H1 (cell line): Measurements from ENCODE around the gene SLC35B2.

ENCODE experiments used
- ASH2L ChIP-seq: fragments of 200-600, 300-600 bp; sonication (generic); IDR thresholded peaks from one replicate; pipeline ENCODE4 v1.7.1; 2017; ENCODE audit warnings: low read length
- CBX5 ChIP-seq: fragments of 300-800, 300-1000 bp; sonication (generic); IDR thresholded peaks from 2 replicates; pipeline ENCODE4 v1.7.1; 2016; ENCODE audit warnings: antibody characterized with exemption, low read length, low read depth
- KDM1A ChIP-seq: fragments of 200-600, 300-600 bp; sonication (generic); IDR thresholded peaks from 2 replicates; pipeline ENCODE4 v1.7.1; 2016; ENCODE audit warnings: mild to moderate bottlenecking, low read length, borderline replicate concordance
- NRF1 ChIP-seq: IDR thresholded peaks from 2 replicates; pipeline ENCODE4 v1.6.1; 2011; ENCODE audit warnings: mild to moderate bottlenecking, low read depth, low read length, improper control_type of control experiment
- POLR2A ChIP-seq, 2 experiments: IDR thresholded peaks; 1 replicate in 1 of 2; 2 replicates in 1 of 2; pipeline ENCODE4 v1.6.1; 2011; ENCODE audit warnings: low read depth in 2 of 2, low read length in 2 of 2, mild to moderate bottlenecking in 2 of 2; ENCODE audit errors: control extremely low read depth in 1 of 2
- POLR2AphosphoS5 ChIP-seq: IDR thresholded peaks from 2 replicates; pipeline ENCODE4 v1.6.1; 2011; ENCODE audit warnings: low read depth, low read length
- RBBP5 ChIP-seq: IDR thresholded peaks from 2 replicates; pipeline ENCODE4 v1.7.1; 2012; ENCODE audit warnings: low read depth, mild to moderate bottlenecking, inconsistent platforms, low read length, moderate library complexity, borderline replicate concordance
- SAP30 ChIP-seq: fragments of 300-600 bp; sonication (generic); IDR thresholded peaks from 2 replicates; pipeline ENCODE4 v1.7.1; 2012; ENCODE audit warnings: low read length, moderate library complexity, mild to moderate bottlenecking, inconsistent platforms; ENCODE audit not compliant: insufficient read depth, insufficient replicate concordance
- TF ChIP-seq, protein P1 (sequence below): IDR thresholded peaks from 2 replicates; pipeline ENCODE4 v1.6.1; 2012; ENCODE audit warnings: inconsistent platforms
- TF ChIP-seq, protein P2 (sequence below), 3 experiments: IDR thresholded peaks; 1 replicate in 2 of 3; 2 replicates in 1 of 3; pipeline versions ENCODE4 v1.5.1 to v1.6.1; 2011; ENCODE audit warnings: low read length in 3 of 3, mild to moderate bottlenecking in 3 of 3, inconsistent platforms in 2 of 3, low read depth in 1 of 3, moderate library complexity in 1 of 3; ENCODE audit not compliant: insufficient read depth in 1 of 3; ENCODE audit errors: control extremely low read depth in 1 of 3
- TF ChIP-seq, protein P3 (sequence below): IDR thresholded peaks from 2 replicates; pipeline ENCODE4 v1.6.1; 2012; ENCODE audit warnings: low read length, inconsistent platforms
- TF ChIP-seq, protein P4 (sequence below): IDR thresholded peaks from 2 replicates; pipeline ENCODE4 v1.6.1; 2011; ENCODE audit warnings: low read depth, mild to moderate bottlenecking, low read length; ENCODE audit not compliant: insufficient read depth

DNA sequence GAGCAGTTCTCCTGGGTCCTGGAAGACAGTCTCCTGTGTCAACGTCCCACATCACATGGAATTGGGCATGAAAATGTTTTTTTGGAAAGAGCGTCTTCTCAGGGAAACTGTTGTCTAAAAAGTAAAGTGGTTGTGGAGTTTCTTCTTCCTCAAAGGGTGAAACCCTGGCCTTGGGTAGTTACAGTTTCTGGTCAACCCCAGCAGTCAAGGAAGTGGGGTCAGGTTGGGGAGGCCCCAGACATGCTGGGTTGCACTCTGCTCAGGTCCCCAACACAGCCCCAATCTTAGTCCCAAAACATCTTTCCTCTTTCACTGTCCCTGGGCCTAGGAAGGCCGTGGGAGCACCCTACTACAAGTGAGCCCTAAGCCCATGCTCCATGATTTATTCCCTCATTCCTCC lies 9.0 kb upstream of the SLC35B2 start:
- TF ChIP-seq, protein P1, sequence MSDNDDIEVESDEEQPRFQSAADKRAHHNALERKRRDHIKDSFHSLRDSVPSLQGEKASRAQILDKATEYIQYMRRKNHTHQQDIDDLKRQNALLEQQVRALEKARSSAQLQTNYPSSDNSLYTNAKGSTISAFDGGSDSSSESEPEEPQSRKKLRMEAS: no peak
- TF ChIP-seq POLR2AphosphoS5 (no peak), RBBP5 (no peak), POLR2A (IDR thresholded peaks at IDR 0.05; ENCODE audit: control extremely low read depth in 1 of 2, low read depth in 2 of 2, low read length in 2 of 2) (no peak), CBX5 (no peak), ASH2L (no peak), KDM1A (no peak), SAP30 (no peak), NRF1 (no peak)
- TF ChIP-seq, protein P2, sequence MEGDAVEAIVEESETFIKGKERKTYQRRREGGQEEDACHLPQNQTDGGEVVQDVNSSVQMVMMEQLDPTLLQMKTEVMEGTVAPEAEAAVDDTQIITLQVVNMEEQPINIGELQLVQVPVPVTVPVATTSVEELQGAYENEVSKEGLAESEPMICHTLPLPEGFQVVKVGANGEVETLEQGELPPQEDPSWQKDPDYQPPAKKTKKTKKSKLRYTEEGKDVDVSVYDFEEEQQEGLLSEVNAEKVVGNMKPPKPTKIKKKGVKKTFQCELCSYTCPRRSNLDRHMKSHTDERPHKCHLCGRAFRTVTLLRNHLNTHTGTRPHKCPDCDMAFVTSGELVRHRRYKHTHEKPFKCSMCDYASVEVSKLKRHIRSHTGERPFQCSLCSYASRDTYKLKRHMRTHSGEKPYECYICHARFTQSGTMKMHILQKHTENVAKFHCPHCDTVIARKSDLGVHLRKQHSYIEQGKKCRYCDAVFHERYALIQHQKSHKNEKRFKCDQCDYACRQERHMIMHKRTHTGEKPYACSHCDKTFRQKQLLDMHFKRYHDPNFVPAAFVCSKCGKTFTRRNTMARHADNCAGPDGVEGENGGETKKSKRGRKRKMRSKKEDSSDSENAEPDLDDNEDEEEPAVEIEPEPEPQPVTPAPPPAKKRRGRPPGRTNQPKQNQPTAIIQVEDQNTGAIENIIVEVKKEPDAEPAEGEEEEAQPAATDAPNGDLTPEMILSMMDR (IDR thresholded peaks at IDR 0.05; ENCODE audit: control extremely low read depth in 1 of 3, insufficient read depth in 1 of 3, low read depth in 1 of 3, low read length in 3 of 3): no peak
- TF ChIP-seq, protein P3, sequence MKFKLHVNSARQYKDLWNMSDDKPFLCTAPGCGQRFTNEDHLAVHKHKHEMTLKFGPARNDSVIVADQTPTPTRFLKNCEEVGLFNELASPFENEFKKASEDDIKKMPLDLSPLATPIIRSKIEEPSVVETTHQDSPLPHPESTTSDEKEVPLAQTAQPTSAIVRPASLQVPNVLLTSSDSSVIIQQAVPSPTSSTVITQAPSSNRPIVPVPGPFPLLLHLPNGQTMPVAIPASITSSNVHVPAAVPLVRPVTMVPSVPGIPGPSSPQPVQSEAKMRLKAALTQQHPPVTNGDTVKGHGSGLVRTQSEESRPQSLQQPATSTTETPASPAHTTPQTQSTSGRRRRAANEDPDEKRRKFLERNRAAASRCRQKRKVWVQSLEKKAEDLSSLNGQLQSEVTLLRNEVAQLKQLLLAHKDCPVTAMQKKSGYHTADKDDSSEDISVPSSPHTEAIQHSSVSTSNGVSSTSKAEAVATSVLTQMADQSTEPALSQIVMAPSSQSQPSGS: no peak
- TF ChIP-seq, protein P4, sequence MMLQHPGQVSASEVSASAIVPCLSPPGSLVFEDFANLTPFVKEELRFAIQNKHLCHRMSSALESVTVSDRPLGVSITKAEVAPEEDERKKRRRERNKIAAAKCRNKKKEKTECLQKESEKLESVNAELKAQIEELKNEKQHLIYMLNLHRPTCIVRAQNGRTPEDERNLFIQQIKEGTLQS: no peak
